KMS-11 (cell line): ENCODE results near the gene TBX18.

Source experiments
- H2AFZ ChIP-seq: fragments of 200-600 bp; sonication (generic); 2 replicates; pipeline ENCODE4 v1.6.1; 2016; ENCODE audit warnings: antibody characterized with exemption, mixed run types, low read depth
- H3K27ac ChIP-seq: fragments of 200-600 bp; sonication (generic); 2 replicates; pipeline ENCODE4 v1.6.1; 2016; ENCODE audit warnings: mild to moderate bottlenecking, mixed run types
- H3K27me3 ChIP-seq: fragments of 200-600 bp; sonication (generic); 2 replicates; pipeline ENCODE4 v1.6.1; 2017; ENCODE audit warnings: mild to moderate bottlenecking, low read depth, mixed run types, moderate library complexity; ENCODE audit not compliant: insufficient read depth
- H3K36me3 ChIP-seq: fragments of 200-600 bp; sonication (generic); 2 replicates; pipeline ENCODE4 v1.6.1; 2017; ENCODE audit warnings: mild to moderate bottlenecking, mixed run types; ENCODE audit not compliant: insufficient read depth
- H3K4me1 ChIP-seq: fragments of 200-600 bp; sonication (generic); 2 replicates; pipeline ENCODE4 v1.6.1; 2016; ENCODE audit warnings: mild to moderate bottlenecking, low read depth, mixed run types; ENCODE audit not compliant: poor library complexity, severe bottlenecking
- H3K4me2 ChIP-seq: fragments of 200-600 bp; sonication (generic); 2 replicates; pipeline ENCODE4 v1.7.0; 2016; ENCODE audit warnings: mild to moderate bottlenecking, mixed run types
- H3K4me3 ChIP-seq: fragments of 200-600 bp; sonication (generic); IDR thresholded peaks from 2 replicates; pipeline ENCODE4 v1.6.1; 2017; ENCODE audit warnings: low read depth, low read length, mixed read lengths; ENCODE audit not compliant: insufficient read depth
- H3K79me2 ChIP-seq: fragments of 200-600 bp; sonication (generic); 2 replicates; pipeline ENCODE4 v1.6.1; 2016; ENCODE audit warnings: low read depth, mixed run types; ENCODE audit not compliant: insufficient read depth
- H3K9ac ChIP-seq: fragments of 200-600 bp; sonication (generic); 2 replicates; pipeline ENCODE4 v1.6.1; 2016; ENCODE audit warnings: mild to moderate bottlenecking, mixed run types
- H4K20me1 ChIP-seq: fragments of 200-600 bp; sonication (generic); 2 replicates; pipeline ENCODE4 v1.6.1; 2016; ENCODE audit warnings: mild to moderate bottlenecking, mixed run types; ENCODE audit not compliant: insufficient read depth
- CTCF ChIP-seq: fragments of 200-600 bp; sonication (generic); conservative IDR thresholded peaks from 2 replicates; pipeline ENCODE4 v1.6.1; 2017; ENCODE audit warnings: low read depth, mild to moderate bottlenecking, antibody characterized with exemption, low read length, moderate library complexity, mixed read lengths

The TBX18 gene

GRCh38 chr6:84772428-84773132, 8.2 kb upstream of the TBX18 start:
- Histone ChIP-seq H3K4me1 (no peaks in the 10 kb centered on the region), H3K4me2 (no peak overlapping the region), H2AFZ (no peak overlapping the region), H4K20me1 (no peaks in the 10 kb centered on the region), H3K27me3 (no peaks in the 10 kb centered on the region), H3K79me2 (no peaks in the 10 kb centered on the region), H3K27ac (no peak overlapping the region), H3K9ac (no peak overlapping the region), H3K36me3 (no peaks in the 10 kb centered on the region), H3K4me3 (no peak overlapping the region)
- no peak for TF ChIP-seq CTCF

GRCh38 chr6:84771756-84772356, 7.5 kb upstream of the TBX18 start:
- no peak overlapping the region for H3K9ac ChIP-seq
- TF ChIP-seq CTCF, result no peak
- no peaks in the 10 kb centered on the region for H3K79me2 ChIP-seq
- H3K36me3 ChIP-seq, result no peaks in the 10 kb centered on the region
- H3K27me3 ChIP-seq, result no peaks in the 10 kb centered on the region
- H3K4me1 ChIP-seq, result no peaks in the 10 kb centered on the region
- H3K27ac ChIP-seq, result no peak overlapping the region
- H3K4me3 ChIP-seq, result no peak overlapping the region
- no peak overlapping the region for H3K4me2 ChIP-seq
- H4K20me1 ChIP-seq, result no peaks in the 10 kb centered on the region
- no peak overlapping the region for H2AFZ ChIP-seq

GRCh38 chr6:84771125-84771755, 6.8 kb upstream of the TBX18 start:
- no peaks in the 10 kb centered on the region for H3K36me3 ChIP-seq
- no peaks in the 10 kb centered on the region for H3K27me3 ChIP-seq
- no peak for TF ChIP-seq CTCF
- H2AFZ ChIP-seq, result no peak overlapping the region
- H3K4me1 ChIP-seq, result no peaks in the 10 kb centered on the region
- no peak overlapping the region for H3K4me2 ChIP-seq
- no peak overlapping the region for H3K4me3 ChIP-seq
- no peaks in the 10 kb centered on the region for H3K79me2 ChIP-seq
- H3K27ac ChIP-seq, result no peak overlapping the region
- H3K9ac ChIP-seq, result no peak overlapping the region
- H4K20me1 ChIP-seq, result no peaks in the 10 kb centered on the region

- Histone ChIP-seq H3K27ac (no peak overlapping the region), H2AFZ (no peak overlapping the region), H3K27me3 (no peaks in the 10 kb centered on the region), H3K4me3 (no peak overlapping the region), H3K36me3 (no peaks in the 10 kb centered on the region), H3K79me2 (no peaks in the 10 kb centered on the region), H4K20me1 (no peaks in the 10 kb centered on the region), H3K4me1 (no peaks in the 10 kb centered on the region), H3K9ac (no peak overlapping the region), H3K4me2 (no peak overlapping the region)
- no peak for TF ChIP-seq CTCF
Measured at GRCh38 chr6:84770521-84770920, 6.1 kb upstream of the TBX18 start.
